Muscle layer of duodenum (tissue), 2 donors: Measurements from ENCODE around the gene PSD4.

Experiments
- H3K27ac ChIP-seq: one replicate; pipeline ENCODE4 v1.7.0; 2013; ENCODE audit warnings: mild to moderate bottlenecking, low read length
- H3K27me3 ChIP-seq: one replicate; pipeline ENCODE4 v1.7.0; 2013; ENCODE audit warnings: low read depth, mild to moderate bottlenecking, control low read depth, low read length
- H3K36me3 ChIP-seq, 2 donors: one replicate each; pipeline ENCODE4 v1.7.0; 2013; ENCODE audit warnings: low read length in 2 of 2, control low read depth in 1 of 2, mild to moderate bottlenecking in 1 of 2; ENCODE audit not compliant: insufficient read depth in 2 of 2, control insufficient read depth in 1 of 2
- H3K4me1 ChIP-seq, 2 donors: one replicate each; pipeline ENCODE4 v1.7.0; 2013; ENCODE audit warnings: low read length in 2 of 2, mild to moderate bottlenecking in 2 of 2, control low read depth in 1 of 2, moderate library complexity in 1 of 2; ENCODE audit not compliant: insufficient read depth in 2 of 2, control insufficient read depth in 1 of 2
- H3K4me3 ChIP-seq, 2 donors: one replicate each; pipeline ENCODE4 v1.7.0; 2013; ENCODE audit warnings: low read length in 2 of 2, low read depth in 1 of 2, mild to moderate bottlenecking in 1 of 2
- H3K9me3 ChIP-seq, 2 donors: one replicate each; pipeline ENCODE4 v1.7.0; 2013; ENCODE audit warnings: low read length in 2 of 2, control low read depth in 1 of 2, mild to moderate bottlenecking in 1 of 2; ENCODE audit not compliant: control insufficient read depth in 1 of 2
- donor health status: healthy.

PSD4 gene

DNA sequence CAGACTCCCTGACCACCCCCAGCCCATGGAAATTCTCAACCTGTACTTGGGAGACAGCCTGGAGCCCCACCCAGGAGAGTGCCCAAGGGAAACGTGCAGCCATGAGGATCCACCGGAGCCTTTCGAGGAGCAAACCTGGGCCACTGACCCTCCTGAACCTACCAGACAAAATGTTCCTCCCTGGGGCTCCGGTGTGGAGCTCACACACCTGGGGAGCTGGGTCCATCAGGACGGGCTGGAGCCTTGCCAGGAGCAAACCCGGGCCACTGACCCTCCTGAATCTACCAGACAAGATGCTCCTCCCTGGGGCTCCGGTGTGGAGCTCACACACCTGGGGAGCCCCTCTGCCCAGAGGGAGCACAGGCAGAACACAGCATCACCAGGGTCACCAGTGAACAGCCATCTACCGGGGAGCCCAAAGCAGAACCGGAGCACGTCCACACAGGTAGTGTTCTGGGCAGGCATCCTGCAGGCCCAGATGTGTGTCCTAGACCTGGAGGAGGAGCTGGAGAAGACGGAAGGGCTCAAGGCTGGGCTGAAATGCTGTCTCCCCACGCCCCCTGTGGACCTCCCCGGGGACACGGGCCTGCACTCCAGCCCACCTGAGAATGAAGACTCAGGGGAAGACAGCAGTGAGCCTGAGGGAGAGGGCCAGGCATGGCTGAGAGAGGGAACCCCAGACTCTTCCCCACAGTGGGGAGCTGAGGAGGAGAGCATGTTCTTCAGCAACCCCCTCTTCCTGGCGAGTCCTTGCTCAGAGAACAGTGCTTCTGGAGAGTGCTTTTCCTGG, 8.9 kb downstream of the PSD4 start:
- no peaks in the 10 kb centered on the region for H3K9me3 ChIP-seq
- H3K27ac ChIP-seq: no peak overlapping the region
- no peaks in the 10 kb centered on the region for H3K27me3 ChIP-seq
- H3K4me3 ChIP-seq: no peak overlapping the region
- no peaks in the 10 kb centered on the region for H3K36me3 ChIP-seq
- no peaks in the 10 kb centered on the region for H3K4me1 ChIP-seq

DNA sequence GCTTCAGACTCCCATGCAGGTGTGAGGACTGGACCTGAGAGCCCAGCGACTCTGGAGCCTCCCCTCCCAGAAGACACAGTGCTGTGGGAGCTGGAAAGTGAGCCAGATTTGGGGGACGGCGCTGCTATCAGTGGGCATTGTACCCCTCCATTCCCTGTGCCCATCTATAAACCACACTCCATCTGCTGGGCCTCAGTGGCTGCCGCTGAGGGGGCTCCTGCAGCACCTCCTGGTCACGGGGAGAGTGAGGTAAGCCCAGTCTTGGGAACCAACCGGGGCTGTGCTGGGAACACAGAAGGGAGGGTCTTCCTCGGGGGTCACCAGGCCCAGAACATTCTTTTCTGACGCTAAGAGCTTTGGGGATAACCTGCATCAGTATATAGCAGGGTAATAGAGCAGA, 9.5 kb downstream of the PSD4 start:
- Histone ChIP-seq H3K36me3 (no peaks in the 10 kb centered on the region), H3K4me1 (no peaks in the 10 kb centered on the region), H3K27ac (no peak overlapping the region)

DNA sequence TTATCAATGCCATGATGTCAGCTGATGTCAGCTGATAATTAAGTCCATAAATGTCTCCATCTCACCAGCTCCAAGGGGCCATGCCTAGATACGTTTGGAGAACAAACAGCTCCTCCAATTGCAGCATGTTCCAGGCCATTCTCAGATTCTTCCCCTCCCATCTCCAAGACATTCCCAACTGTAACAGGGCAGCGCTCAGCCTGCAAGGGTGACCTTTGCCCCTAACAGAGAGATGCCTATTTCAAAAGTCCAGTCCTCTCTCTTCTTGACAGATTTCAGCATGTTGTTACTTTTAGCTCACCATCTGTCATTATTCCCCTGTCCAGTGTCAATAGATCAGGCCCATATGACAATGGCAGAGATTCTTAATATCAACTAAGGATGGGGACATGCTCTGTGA, 9.9 kb downstream of the PSD4 start:
- no peak overlapping the region for H3K27ac ChIP-seq
- no peaks in the 10 kb centered on the region for H3K4me1 ChIP-seq
- no peaks in the 10 kb centered on the region for H3K36me3 ChIP-seq
- H3K9me3 ChIP-seq: no peaks in the 10 kb centered on the region
- H3K4me3 ChIP-seq: no peak overlapping the region
- no peaks in the 10 kb centered on the region for H3K27me3 ChIP-seq

More for the DNA sequence above, 9.5 kb downstream of the PSD4 start:
- Histone ChIP-seq H3K27me3 (no peaks in the 10 kb centered on the region), H3K9me3 (no peaks in the 10 kb centered on the region), H3K4me3 (no peak overlapping the region)

DNA sequence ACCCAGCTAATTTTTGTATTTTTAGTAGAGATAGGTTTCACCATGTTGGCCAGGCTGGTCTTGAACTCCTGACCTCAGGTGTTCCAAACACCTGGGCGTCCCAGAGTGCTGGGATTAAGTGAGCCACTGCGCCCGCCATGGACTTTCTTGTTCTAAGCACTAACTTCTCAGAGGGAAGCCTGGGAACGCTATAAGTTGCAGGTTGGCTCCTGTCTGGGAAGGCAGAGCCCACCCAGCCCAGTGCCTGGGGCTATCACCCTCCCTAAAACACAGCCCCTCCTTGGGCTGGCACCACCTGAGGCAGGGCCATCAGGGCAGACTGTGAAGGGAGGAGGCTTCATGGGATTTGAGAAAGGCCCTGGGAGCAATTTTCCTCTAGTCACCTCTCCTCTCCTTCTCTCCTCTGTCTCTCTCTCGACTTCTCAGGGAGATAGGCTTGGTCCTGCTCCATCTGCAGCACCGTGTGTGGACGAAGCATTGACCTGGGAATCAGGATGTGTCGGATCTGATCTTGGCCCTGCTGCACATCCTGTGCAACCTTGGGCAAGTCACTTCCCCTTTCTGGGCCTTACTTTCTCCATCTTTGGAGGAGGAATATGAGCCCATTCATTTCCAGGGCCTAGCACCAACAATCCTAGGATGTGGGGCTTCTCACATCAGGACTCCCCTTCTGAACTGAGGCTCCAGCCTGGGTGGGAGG, 10.9 kb downstream of the PSD4 start:
- no peaks in the 10 kb centered on the region for H3K4me1 ChIP-seq
- H3K36me3 ChIP-seq: no peaks in the 10 kb centered on the region
- no peaks in the 10 kb centered on the region for H3K9me3 ChIP-seq
- no peak overlapping the region for H3K4me3 ChIP-seq
- no peak overlapping the region for H3K27ac ChIP-seq
- no peaks in the 10 kb centered on the region for H3K27me3 ChIP-seq

DNA sequence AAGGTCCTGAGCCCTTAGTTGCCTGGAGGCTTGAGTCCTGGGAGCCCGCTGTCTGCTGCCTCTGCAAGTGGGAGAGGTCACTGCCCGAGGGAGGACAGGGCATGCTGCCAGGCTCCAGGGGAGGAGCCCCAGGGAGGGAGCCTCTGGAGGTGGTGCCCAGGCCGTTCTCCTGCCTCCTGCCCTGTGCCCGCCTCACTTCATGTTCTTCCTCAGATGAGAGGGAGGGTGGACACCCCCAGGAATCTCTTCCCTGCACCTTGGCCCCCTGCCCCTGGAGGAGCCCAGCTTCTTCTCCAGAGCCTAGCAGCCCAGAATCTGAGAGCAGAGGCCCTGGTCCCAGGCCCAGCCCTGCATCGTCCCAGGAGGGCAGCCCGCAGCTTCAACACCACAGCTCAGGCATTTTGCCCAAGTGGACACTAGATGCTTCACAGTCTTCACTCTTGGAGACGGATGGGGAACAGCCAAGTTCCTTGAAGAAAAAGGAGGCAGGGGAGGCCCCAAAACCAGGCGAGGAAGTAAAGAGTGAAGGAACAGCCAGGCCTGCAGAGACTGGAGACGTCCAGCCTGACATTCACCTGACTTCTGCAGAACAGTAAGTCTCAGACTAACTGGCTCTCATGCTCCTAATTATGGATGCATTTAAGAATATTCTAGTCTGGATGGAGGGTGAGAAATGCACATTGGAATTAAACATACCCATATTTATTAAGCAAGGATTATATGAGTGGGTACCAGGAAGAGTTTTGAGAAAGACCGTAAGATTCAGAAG, 12.1 kb downstream of the PSD4 start:
- no peaks in the 10 kb centered on the region for H3K27me3 ChIP-seq
- H3K4me1 ChIP-seq: no peaks in the 10 kb centered on the region
- H3K4me3 ChIP-seq: no peak overlapping the region
- no peak overlapping the region for H3K27ac ChIP-seq
- H3K9me3 ChIP-seq: no peaks in the 10 kb centered on the region
- no peaks in the 10 kb centered on the region for H3K36me3 ChIP-seq

DNA sequence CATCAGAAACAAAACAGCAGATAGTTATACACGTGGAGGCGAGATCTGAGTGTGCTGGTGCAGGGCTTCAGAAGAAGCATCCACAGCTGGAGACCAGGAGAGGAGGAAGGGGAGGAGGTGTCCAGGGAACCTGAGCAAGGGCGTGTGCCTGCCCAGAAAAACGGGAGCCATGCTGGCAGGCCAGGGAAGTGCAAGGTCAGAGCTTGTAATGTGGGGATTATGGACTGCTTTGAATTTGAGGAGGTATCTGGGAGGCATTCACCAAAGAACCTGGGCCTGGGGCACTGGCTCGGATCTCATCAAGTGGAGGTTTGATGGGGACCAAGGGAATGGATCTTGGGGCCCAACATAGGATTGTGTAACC, 12.6 kb downstream of the PSD4 start:
- no peaks in the 10 kb centered on the region for H3K9me3 ChIP-seq
- no peaks in the 10 kb centered on the region for H3K27me3 ChIP-seq
- no peak overlapping the region for H3K27ac ChIP-seq
- H3K4me3 ChIP-seq: no peak overlapping the region
- no peaks in the 10 kb centered on the region for H3K36me3 ChIP-seq
- no peaks in the 10 kb centered on the region for H3K4me1 ChIP-seq

DNA sequence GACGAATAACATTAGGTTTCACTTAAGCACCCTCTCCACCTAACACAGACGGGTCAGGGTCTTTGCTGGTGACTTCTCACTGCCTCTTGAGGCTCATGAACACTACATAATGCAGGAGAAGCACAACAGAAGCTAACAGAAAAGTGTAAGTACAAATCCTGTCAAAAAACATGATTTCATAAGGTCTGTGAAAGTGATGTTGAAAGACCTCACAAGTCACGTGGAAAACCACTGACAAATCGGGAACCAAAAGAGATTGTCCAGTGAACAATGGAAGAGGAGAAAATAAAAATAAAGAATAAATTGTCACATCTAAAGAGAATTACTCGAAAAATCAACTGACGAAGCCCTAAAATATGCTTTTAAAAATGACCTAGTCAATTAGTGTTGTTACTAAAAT, 14.0 kb downstream of the PSD4 start:
- Histone ChIP-seq H3K9me3 (no peaks in the 10 kb centered on the region), H3K4me1 (no peaks in the 10 kb centered on the region), H3K27ac (no peak overlapping the region), H3K27me3 (no peaks in the 10 kb centered on the region), H3K4me3 (no peak overlapping the region), H3K36me3 (no peaks in the 10 kb centered on the region)

DNA sequence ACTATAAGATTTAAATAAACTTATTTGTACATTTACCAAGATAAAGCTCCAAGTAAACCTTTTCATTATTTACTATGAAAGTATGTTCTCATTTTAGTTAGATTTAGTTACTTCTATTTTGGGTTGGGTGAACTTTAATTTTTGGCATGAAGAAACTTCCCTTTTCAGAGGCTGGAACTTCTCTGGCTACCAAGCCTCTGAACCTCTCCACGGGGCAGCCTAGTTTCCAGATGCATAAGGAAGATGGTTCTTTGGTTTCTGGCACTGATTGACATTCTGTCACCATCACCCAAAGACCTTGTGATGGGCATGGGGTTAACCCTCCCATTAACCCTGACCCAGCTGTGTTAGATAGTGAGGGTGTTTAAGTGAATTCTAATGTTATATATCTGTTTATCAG, 17.1 kb downstream of the PSD4 start:
- H3K9me3 ChIP-seq: no peaks in the 10 kb centered on the region
- peaks cover 0 to 5% of the 10 kb centered on the region in 2 donors for H3K36me3 ChIP-seq
- H3K27me3 ChIP-seq: no peaks in the 10 kb centered on the region
- H3K4me3 ChIP-seq: no peak overlapping the region
- no peaks in the 10 kb centered on the region for H3K4me1 ChIP-seq
- H3K27ac ChIP-seq: no peak overlapping the region

DNA sequence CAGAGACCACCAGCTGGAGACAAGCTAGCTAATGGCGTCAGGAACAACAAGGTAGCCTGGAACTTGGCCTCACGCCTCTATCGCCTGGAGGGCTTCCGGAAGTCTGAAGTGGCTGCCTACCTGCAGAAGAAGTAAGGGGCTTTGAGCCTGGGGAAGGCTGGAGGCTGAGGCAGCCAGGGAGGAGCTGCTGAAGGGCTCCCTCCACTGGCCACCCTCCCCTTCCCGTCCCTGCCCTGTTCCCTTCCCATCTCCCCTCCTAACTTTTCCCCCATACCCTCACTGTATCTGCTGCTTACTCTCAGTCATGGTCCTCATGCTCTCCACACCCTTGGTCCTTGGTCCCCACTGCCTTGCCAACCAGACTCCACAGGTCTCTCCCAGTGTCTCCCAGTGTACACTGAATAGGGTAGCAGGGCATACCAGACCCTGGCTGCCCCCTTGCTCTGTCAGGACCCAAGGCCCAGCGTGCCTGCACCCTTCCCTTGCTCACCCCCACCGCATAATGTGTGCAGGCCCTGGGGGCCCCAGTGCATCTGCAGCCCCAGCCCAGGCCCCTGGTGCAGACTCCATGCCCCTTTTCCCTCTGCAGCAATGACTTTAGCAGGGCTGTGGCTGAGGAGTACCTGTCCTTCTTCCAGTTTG, 18.8 kb downstream of the PSD4 start:
- H3K4me1 ChIP-seq: no peaks in the 10 kb centered on the region
- no peaks in the 10 kb centered on the region for H3K9me3 ChIP-seq
- peaks cover 0 to 5% of the 10 kb centered on the region in 2 donors for H3K36me3 ChIP-seq
- H3K27me3 ChIP-seq: no peaks in the 10 kb centered on the region
- H3K27ac ChIP-seq: no peak overlapping the region
- H3K4me3 ChIP-seq: no peak overlapping the region

DNA sequence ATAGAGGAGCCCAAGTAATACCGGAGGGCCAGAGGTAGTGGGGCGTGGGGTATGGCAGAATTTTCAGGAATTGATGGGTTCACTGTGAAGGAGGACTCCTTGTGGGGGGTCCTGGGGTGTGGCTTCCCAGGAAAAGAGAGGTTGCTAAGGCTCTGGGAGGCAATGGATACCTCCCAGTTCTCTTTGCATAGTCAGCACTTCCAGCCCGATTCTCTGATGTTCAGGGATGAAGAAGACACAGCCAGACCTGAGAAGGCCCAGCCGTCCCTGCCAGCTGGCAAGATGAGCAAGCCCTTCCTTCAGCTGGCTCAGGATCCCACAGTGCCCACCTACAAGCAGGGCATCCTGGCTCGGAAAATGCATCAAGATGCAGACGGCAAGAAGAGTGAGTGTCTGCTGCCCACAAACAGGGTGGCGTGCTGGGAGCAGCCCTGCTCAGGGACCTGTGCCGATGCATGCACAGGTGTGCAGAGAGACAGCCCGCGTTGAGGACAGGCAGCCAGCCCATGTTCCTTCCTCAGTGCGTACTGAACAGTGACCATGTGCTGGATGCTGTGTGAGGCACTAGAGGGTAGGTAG, 22.2 kb downstream of the PSD4 start:
- peaks cover 0 to 5% of the 10 kb centered on the region in 2 donors for H3K36me3 ChIP-seq
- H3K27ac ChIP-seq: no peak overlapping the region
- H3K27me3 ChIP-seq: no peaks in the 10 kb centered on the region

DNA sequence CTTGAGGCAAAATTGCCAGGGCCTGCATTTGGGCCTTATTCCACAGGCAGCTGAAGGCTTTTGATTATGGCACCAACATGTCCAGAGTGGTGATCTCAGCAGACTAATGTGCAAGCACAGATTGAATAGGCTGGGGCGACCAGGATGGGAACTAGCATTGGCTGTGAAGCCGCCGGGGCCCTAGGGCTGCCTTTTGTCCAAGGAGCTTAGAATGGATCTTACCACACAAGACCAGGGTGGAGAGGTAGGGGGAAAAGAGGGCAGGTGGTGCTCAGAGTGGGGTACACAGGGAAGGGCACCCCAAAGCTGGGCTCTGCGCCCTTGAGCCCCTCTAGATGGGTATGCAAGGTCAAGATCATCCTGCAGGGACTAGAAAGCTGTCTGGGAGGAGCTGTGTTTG, 23.1 kb downstream of the PSD4 start:
- Histone ChIP-seq H3K36me3 (peaks cover 0 to 10% of the 10 kb centered on the region in 2 donors), H3K4me1 (peaks cover 0 to 18% of the 10 kb centered on the region in 2 donors), H3K27ac (no peak overlapping the region), H3K9me3 (no peaks in the 10 kb centered on the region), H3K4me3 (no peak overlapping the region), H3K27me3 (no peaks in the 10 kb centered on the region)

More for the DNA sequence above, 22.2 kb downstream of the PSD4 start:
- H3K9me3 ChIP-seq: no peaks in the 10 kb centered on the region
- H3K4me3 ChIP-seq: no peak overlapping the region
- H3K4me1 ChIP-seq: peaks cover 0 to 18% of the 10 kb centered on the region in 2 donors
